Mesothelial cell of epicardium (in vitro differentiated cells): ENCODE results near the gene TMUB1. TPM values are rescaled to one million over a fixed set of nuclear protein-coding genes. Genes with fewer than 3 reads are reported as not detected.

Source experiments
- DNase-seq, 2 experiments: peaks; one replicate each; pipeline ENCODE4 v3.0.0; 2021; ENCODE audit warnings: low spot score in 2 of 2; ENCODE audit not compliant: unreplicated experiment in 2 of 2
- H3K27ac Mint-ChIP-seq: 2 replicates; pipeline ENCODE4 v1.8.0; 2021; ENCODE audit warnings: mixed read lengths
- H3K27me3 Mint-ChIP-seq: 2 replicates; pipeline ENCODE4 v1.8.0; 2021; ENCODE audit warnings: low read depth, mixed read lengths
- H3K36me3 Mint-ChIP-seq: 2 replicates; pipeline ENCODE4 v1.8.0; 2021; ENCODE audit warnings: mixed read lengths
- H3K4me1 Mint-ChIP-seq: 2 replicates; pipeline ENCODE4 v1.8.0; 2021; ENCODE audit warnings: mixed read lengths
- H3K4me3 Mint-ChIP-seq: 2 replicates; pipeline ENCODE4 v1.8.0; 2021; ENCODE audit warnings: mild to moderate bottlenecking, moderate library complexity, mixed read lengths
- H3K9me3 Mint-ChIP-seq: 2 replicates; pipeline ENCODE4 v1.8.0; 2021; ENCODE audit warnings: mixed read lengths
- CTCF ChIP-seq: fragments of 200-600 bp; sonication (generic); IDR thresholded peaks from one replicate; pipeline ENCODE4 v1.5.0; 2021; ENCODE audit warnings: antibody characterized with exemption; ENCODE audit not compliant: unreplicated experiment
- total RNA-seq: library from RNA; stranded (reverse); gene quantifications from 3 replicates; pipeline ENCODE4 v1.2.1, GENCODE V29; 2021

Gene TMUB1
- total RNA-seq, 1 donor from 2014 or later: 34.7 TPM

GRCh38 chr7:151079199-151079910 lies 3.9 kb downstream of the TMUB1 start:
- Mint-ChIP-seq H3K4me1 (peaks cover 33% of the 10 kb centered on the region), H3K27ac (peak overlapping the region; percentile 83), H3K4me3 (peak overlapping the region; percentile 71)

GRCh38 chr7:151078233-151079040 lies 4.9 kb downstream of the TMUB1 start:
- Mint-ChIP-seq H3K27ac (peak overlapping the region; percentile 78), H3K36me3 (peaks cover 14% of the 10 kb centered on the region), H3K27me3 (no peaks in the 10 kb centered on the region), H3K9me3 (no peaks in the 10 kb centered on the region), H3K4me1 (peaks cover 33% of the 10 kb centered on the region), H3K4me3 (peak overlapping the region; percentile 71)
- TF ChIP-seq CTCF: no peak
- no peak for DNase-seq

More at GRCh38 chr7:151079199-151079910, 3.9 kb downstream of the TMUB1 start:
- Mint-ChIP-seq H3K36me3 (peaks cover 11% of the 10 kb centered on the region), H3K9me3 (no peaks in the 10 kb centered on the region), H3K27me3 (no peaks in the 10 kb centered on the region)
- DNase-seq: no peak
- no peak for TF ChIP-seq CTCF

GRCh38 chr7:151077705-151078232 lies 5.5 kb downstream of the TMUB1 start:
- H3K4me3 Mint-ChIP-seq: peak overlapping the region; percentile 30
- H3K4me1 Mint-ChIP-seq: peaks cover 30% of the 10 kb centered on the region
- no peak for DNase-seq
- no peaks in the 10 kb centered on the region for H3K9me3 Mint-ChIP-seq
- no peaks in the 10 kb centered on the region for H3K27me3 Mint-ChIP-seq
- peaks cover 14% of the 10 kb centered on the region for H3K36me3 Mint-ChIP-seq
- no peak for TF ChIP-seq CTCF
- peak overlapping the region; percentile 78 for H3K27ac Mint-ChIP-seq

- DNase-seq: no peak
- no peaks in the 10 kb centered on the region for H3K27me3 Mint-ChIP-seq
- no peaks in the 10 kb centered on the region for H3K9me3 Mint-ChIP-seq
- H3K27ac Mint-ChIP-seq: no peak overlapping the region
- no peak overlapping the region for H3K4me3 Mint-ChIP-seq
- TF ChIP-seq CTCF: peak; percentile 44
- H3K4me1 Mint-ChIP-seq: peaks cover 26% of the 10 kb centered on the region
- H3K36me3 Mint-ChIP-seq: peaks cover 15% of the 10 kb centered on the region
Measured at GRCh38 chr7:151076863-151077704, 6.2 kb downstream of the TMUB1 start.

- no peak for TF ChIP-seq CTCF
- Mint-ChIP-seq H3K27me3 (no peaks in the 10 kb centered on the region), H3K27ac (peak overlapping the region; percentile 34), H3K4me3 (no peak overlapping the region), H3K9me3 (no peaks in the 10 kb centered on the region), H3K36me3 (peaks cover 20% of the 10 kb centered on the region), H3K4me1 (peaks cover 19% of the 10 kb centered on the region)
- no peak for DNase-seq
Measured at GRCh38 chr7:151075978-151076426, 7.3 kb downstream of the TMUB1 start.
